Stimulated activated CD4-positive, alpha-beta T cell treated with anti-CD3 and anti-CD28 coated beads, Interleukin-1b, Interleukin-23, amount 100 ng/mL, for 24 hours (primary cell): Measurements from ENCODE around the gene MTRF1.

Experiments
- DNase-seq, 4 experiments: peaks; one replicate each; pipeline ENCODE4 v3.0.0-alpha.2; 2020; ENCODE audit warnings: low read depth in 4 of 4, low spot score in 1 of 4

Gene MTRF1

GRCh38 chr13:41263261-41263971 lies at the start of gene MTRF1:
TSS of gene MTRF1 (minus strand) at chr13:41263576. CDS start at chr13:41260907, 2,669 bp downstream.
- DNase-seq, result peak; percentile 58 to 75 (median 68)

- DNase-seq, result no peak
Observed at GRCh38 chr13:41313117-41313516, 49.7 kb upstream of the MTRF1 start.

GRCh38 chr13:41312176-41312500 lies 48.8 kb upstream of the MTRF1 start:
- DNase-seq, result no peak

- DNase-seq, result peak; percentile 15 to 48 (median 31)
Observed at GRCh38 chr13:41311406-41312175, 48.2 kb upstream of the MTRF1 start.

- peak; percentile 88 to 95 (median 94) for DNase-seq
Observed at GRCh38 chr13:41310963-41311405, 47.6 kb upstream of the MTRF1 start, which contains the start of gene NAA16. TSS of gene NAA16 (plus strand) at chr13:41311267. CDS start at chr13:41311529, 262 bp downstream.

- DNase-seq, result no peak
Observed at GRCh38 chr13:41307884-41308640, 44.7 kb upstream of the MTRF1 start.

GRCh38 chr13:41306271-41307145 lies 43.1 kb upstream of the MTRF1 start:
- DNase-seq, result no peak

- DNase-seq, result no peak
Observed at GRCh38 chr13:41304551-41304950, 41.2 kb upstream of the MTRF1 start.

- DNase-seq, result no peak
Observed at GRCh38 chr13:41302743-41303142, 39.4 kb upstream of the MTRF1 start.

- no peak for DNase-seq
Observed at GRCh38 chr13:41299316-41300094, 36.1 kb upstream of the MTRF1 start.

GRCh38 chr13:41296879-41297646 lies 33.7 kb upstream of the MTRF1 start:
- DNase-seq, result no peak

- DNase-seq, result no peak
Observed at GRCh38 chr13:41295973-41296372, 32.6 kb upstream of the MTRF1 start.

GRCh38 chr13:41294914-41295313 lies 31.5 kb upstream of the MTRF1 start:
- no peak for DNase-seq

- no peak for DNase-seq
Observed at GRCh38 chr13:41293272-41293671, 29.9 kb upstream of the MTRF1 start.

GRCh38 chr13:41291246-41291645 lies 27.9 kb upstream of the MTRF1 start:
- no peak for DNase-seq

- DNase-seq, result no peak
Observed at GRCh38 chr13:41289463-41289881, 26.1 kb upstream of the MTRF1 start.

GRCh38 chr13:41286370-41286769 lies 23.0 kb upstream of the MTRF1 start:
- DNase-seq, result no peak

- no peak for DNase-seq
Observed at GRCh38 chr13:41284512-41285288, 21.3 kb upstream of the MTRF1 start.
